Vagina (tissue), 2 donors: ENCODE data around the gene PNPLA2. TPM values are rescaled to one million over a fixed set of nuclear protein-coding genes. Genes with fewer than 3 reads are reported as not detected.

Source experiments
- DNase-seq, 2 donors: peaks; one replicate each; pipeline ENCODE4 v3.0.0-alpha.2; 2017; ENCODE audit errors: extremely low spot score in 2 of 2
- H3K27ac ChIP-seq: fragments of 200-600 bp; sonication (generic); one replicate; pipeline ENCODE4 v1.5.1; 2019
- H3K27me3 ChIP-seq: fragments of 200-600 bp; sonication (generic); one replicate; pipeline ENCODE4 v1.5.1; 2019
- H3K36me3 ChIP-seq, 2 donors: fragments of 200-600 bp; sonication (generic); one replicate each; pipeline ENCODE4 v1.5.1; 2017 to 2019
- H3K4me1 ChIP-seq: fragments of 200-600 bp; sonication (generic); one replicate; pipeline ENCODE4 v1.5.1; 2019
- H3K4me3 ChIP-seq, 2 donors: fragments of 200-600 bp; sonication (generic); 1 replicate in 1 of 2; 2 replicates in 1 of 2; pipeline ENCODE4 v1.5.1; 2016 to 2019
- H3K9me3 ChIP-seq: fragments of 200-600 bp; sonication (generic); one replicate; pipeline ENCODE4 v1.5.1; 2019
- CTCF ChIP-seq, 3 experiments: fragments of 450-650 bp in 2 of 3; fragments of 200-600 bp in 1 of 3; sonication (generic) in 1 of 3; IDR thresholded peaks; one replicate each; pipeline ENCODE4 v1.5.1; 2017 to 2019; ENCODE audit warnings: antibody characterized with exemption in 3 of 3, mild to moderate bottlenecking in 2 of 3, moderate library complexity in 2 of 3
- POLR2A ChIP-seq, 2 donors: fragments of 450-650 bp; IDR thresholded peaks; one replicate each; pipeline ENCODE4 v1.6.1; 2017; ENCODE audit warnings: antibody characterized with exemption in 2 of 2, mild to moderate bottlenecking in 2 of 2, moderate library complexity in 2 of 2
- POLR2AphosphoS5 ChIP-seq, 2 donors: sonication (generic); formaldehyde crosslinking; IDR thresholded peaks; one replicate each; pipeline ENCODE4 v1.9.0; 2017; ENCODE audit warnings: antibody characterized with exemption in 2 of 2, mild to moderate bottlenecking in 2 of 2, low read depth in 1 of 2; ENCODE audit not compliant: insufficient read depth in 1 of 2
- intact Hi-C: fragments of 100-400 bp; cut with DNase I; formaldehyde crosslinking; loops from one replicate; pipeline ENCODE4 v1.15.1; 2023
- total RNA-seq: library from RNA; depleted of rRNA; stranded (reverse); fragments of >200 nt; gene quantifications from one replicate; pipeline ENCODE4 v1.2.3, GENCODE V29; 2016

The PNPLA2 gene
- total RNA-seq, 1 donor from 2014 or later: 103 TPM

DNA sequence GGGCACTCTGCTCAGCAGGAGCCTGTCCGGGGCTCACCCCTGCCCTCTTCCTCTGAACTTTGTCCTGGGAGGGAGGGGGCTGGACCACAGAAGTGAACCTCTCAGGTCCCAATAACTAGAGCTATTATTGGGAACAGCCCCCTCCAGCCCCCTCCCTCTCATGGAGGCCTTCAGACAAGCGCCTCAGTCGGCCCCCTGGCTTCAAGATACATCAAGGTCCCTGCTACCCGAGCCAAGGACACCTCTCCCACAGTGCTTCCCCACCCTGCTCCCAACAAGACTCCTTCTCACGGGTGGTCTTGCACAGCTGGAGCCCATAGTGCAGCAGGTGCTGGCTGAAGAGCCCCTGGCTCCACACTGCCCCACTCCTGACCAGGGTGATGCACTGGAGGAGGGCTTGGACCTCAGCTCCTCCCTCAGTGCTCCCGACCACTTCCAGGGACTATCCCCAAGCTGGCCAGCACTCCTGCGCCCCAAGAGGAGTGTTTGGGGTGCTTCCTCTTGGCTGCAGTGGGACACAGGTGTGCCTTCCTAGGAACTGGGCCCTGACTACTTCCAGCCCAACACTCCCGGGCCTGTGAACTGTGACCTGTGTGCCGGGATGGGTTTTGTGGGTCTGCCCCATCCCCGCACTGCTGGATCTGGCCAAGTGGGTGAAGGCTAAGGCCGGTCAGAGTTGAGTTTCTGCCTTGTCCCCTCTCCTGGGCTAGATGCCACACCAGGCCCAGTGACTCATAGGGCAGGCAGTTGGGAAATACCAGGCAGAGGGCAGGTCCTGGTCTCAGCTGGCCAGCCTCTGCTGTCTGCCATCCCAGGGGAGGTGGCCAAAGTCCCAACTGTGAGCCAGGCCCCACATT is 2.2 kb downstream of the PNPLA2 start:
- intact Hi-C loops: no loop called here
- no peak for TF ChIP-seq CTCF (IDR thresholded peaks at IDR 0.05)
- peak in 1 of 2 donors; percentile 23 for TF ChIP-seq POLR2AphosphoS5 (IDR thresholded peaks at IDR 0.05; ENCODE audit: insufficient read depth in 1 of 2, low read depth in 1 of 2)
- Histone ChIP-seq H3K4me1 (peaks cover 35% of the 10 kb centered on the region), H3K9me3 (no peaks in the 10 kb centered on the region), H3K27me3 (no peaks in the 10 kb centered on the region), H3K4me3 (peak overlapping the region; percentile 95 to 98), H3K36me3 (peaks cover 0 to 28% of the 10 kb centered on the region in 2 donors), H3K27ac (peak overlapping the region; percentile 89)
- DNase-seq: no peak

- Histone ChIP-seq H3K4me3 (peak overlapping the region; percentile 95 to 98), H3K36me3 (peaks cover 0 to 28% of the 10 kb centered on the region in 2 donors), H3K9me3 (no peaks in the 10 kb centered on the region), H3K4me1 (peaks cover 40% of the 10 kb centered on the region), H3K27ac (peak overlapping the region; percentile 33), H3K27me3 (no peaks in the 10 kb centered on the region)
- TF ChIP-seq CTCF (IDR thresholded peaks at IDR 0.05): no peak
- TF ChIP-seq POLR2A (IDR thresholded peaks at IDR 0.05): no peak
- no peak for TF ChIP-seq POLR2AphosphoS5 (IDR thresholded peaks at IDR 0.05; ENCODE audit: insufficient read depth in 1 of 2, low read depth in 1 of 2)
- no peak for DNase-seq
- intact Hi-C loops: no loop called here
Observed at GRCh38 chr11:821512-822371, 3.0 kb downstream of the PNPLA2 start.

DNA sequence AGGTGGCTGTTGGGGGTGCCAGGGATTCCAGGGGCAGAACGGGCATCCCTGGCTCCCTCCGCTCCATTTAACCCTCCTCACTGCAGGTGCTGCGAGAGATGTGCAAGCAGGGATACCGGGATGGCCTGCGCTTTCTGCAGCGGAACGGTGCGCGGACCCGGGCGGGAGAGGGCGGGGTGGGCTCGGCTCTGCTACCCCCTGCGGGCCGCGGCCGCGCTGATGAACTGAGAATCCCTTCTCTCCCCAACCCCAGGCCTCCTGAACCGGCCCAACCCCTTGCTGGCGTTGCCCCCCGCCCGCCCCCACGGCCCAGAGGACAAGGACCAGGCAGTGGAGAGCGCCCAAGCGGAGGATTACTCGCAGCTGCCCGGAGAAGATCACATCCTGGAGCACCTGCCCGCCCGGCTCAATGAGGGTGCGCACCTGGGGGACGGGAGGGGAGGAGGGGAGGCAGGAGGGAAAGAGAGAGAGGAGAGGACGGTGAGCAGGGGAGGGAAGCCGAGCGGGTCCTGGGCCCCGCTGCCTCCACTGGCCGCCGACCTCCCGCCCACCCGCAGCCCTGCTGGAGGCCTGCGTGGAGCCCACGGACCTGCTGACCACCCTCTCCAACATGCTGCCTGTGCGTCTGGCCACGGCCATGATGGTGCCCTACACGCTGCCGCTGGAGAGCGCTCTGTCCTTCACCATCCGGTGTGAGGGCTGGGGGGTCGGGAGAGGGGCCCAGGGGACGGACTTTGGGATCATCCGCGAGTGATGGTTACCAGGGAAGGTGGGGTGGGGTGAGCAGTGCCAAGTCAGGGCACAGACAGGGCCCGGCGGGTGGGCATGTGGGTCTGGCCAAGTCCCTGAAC is 5.0 kb downstream of the PNPLA2 start:
- H3K4me3 ChIP-seq: no peak overlapping the region
- no peak overlapping the region for H3K27ac ChIP-seq
- TF ChIP-seq POLR2AphosphoS5 (IDR thresholded peaks at IDR 0.05; ENCODE audit: insufficient read depth in 1 of 2, low read depth in 1 of 2): no peak
- TF ChIP-seq CTCF (IDR thresholded peaks at IDR 0.05): no peak
- TF ChIP-seq POLR2A (IDR thresholded peaks at IDR 0.05): no peak
- DNase-seq: no peak
- intact Hi-C loops: no loop called here
- no peaks in the 10 kb centered on the region for H3K9me3 ChIP-seq
- peaks cover 0 to 28% of the 10 kb centered on the region in 2 donors for H3K36me3 ChIP-seq
- peaks cover 50% of the 10 kb centered on the region for H3K4me1 ChIP-seq
- no peaks in the 10 kb centered on the region for H3K27me3 ChIP-seq

DNA sequence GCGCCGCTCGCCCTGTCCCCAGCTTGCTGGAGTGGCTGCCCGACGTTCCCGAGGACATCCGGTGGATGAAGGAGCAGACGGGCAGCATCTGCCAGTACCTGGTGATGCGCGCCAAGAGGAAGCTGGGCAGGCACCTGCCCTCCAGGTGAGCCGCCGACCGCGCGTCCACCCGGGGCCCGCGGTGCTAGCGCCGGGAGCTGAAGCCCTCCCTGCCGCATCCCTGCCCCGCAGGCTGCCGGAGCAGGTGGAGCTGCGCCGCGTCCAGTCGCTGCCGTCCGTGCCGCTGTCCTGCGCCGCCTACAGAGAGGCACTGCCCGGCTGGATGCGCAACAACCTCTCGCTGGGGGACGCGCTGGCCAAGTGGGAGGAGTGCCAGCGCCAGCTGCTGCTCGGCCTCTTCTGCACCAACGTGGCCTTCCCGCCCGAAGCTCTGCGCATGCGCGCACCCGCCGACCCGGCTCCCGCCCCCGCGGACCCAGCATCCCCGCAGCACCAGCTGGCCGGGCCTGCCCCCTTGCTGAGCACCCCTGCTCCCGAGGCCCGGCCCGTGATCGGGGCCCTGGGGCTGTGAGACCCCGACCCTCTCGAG is 5.7 kb downstream of the PNPLA2 start:
- no peak overlapping the region for H3K27ac ChIP-seq
- intact Hi-C loops: no loop called here
- peaks cover 0 to 28% of the 10 kb centered on the region in 2 donors for H3K36me3 ChIP-seq
- no peak overlapping the region for H3K4me3 ChIP-seq
- H3K4me1 ChIP-seq: peaks cover 52% of the 10 kb centered on the region
- no peaks in the 10 kb centered on the region for H3K9me3 ChIP-seq
- no peaks in the 10 kb centered on the region for H3K27me3 ChIP-seq
- TF ChIP-seq CTCF (IDR thresholded peaks at IDR 0.05) (no peak), POLR2AphosphoS5 (IDR thresholded peaks at IDR 0.05; ENCODE audit: insufficient read depth in 1 of 2, low read depth in 1 of 2) (no peak), POLR2A (IDR thresholded peaks at IDR 0.05) (no peak)
- DNase-seq: no peak
